HEK293 (cell line): ENCODE measurements around the gene KCNIP4.

ENCODE experiments used
- CTCF ChIA-PET: fragments of 350-600 bp; formaldehyde crosslinking; extraction: SDS; loops from one replicate; lab custom pipeline; 2021; ENCODE audit warnings: antibody characterized with exemption; lab: Yijun Ruan, JAX
- POLR2A ChIA-PET: fragments of 300-600 bp; formaldehyde crosslinking; extraction: SDS; loops from one replicate; lab custom pipeline; 2020; ENCODE audit warnings: antibody characterized with exemption, inconsistent platforms; lab: Yijun Ruan, JAX
- H3K27ac ChIP-seq: fragments of 200-500 bp; sonication (Bioruptor generic); 2 replicates; pipeline ENCODE4 v1.5.1; 2014; ENCODE audit warnings: low read depth, low read length, control low read depth, inconsistent platforms; ENCODE audit errors: extremely low read depth
- H3K36me3 ChIP-seq, 2 experiments: fragments of 200-500 bp in 1 of 2; sonication (Bioruptor generic) in 1 of 2; 1 replicate in 1 of 2; 2 replicates in 1 of 2; pipeline ENCODE4 v1.5.1; 2014 to 2017; ENCODE audit warnings: inconsistent platforms in 2 of 2, low read length in 2 of 2; ENCODE audit not compliant: control insufficient read depth in 2 of 2, insufficient read depth in 1 of 2
- H3K4me1 ChIP-seq: fragments of 200-500 bp; sonication (Bioruptor generic); 2 replicates; pipeline ENCODE4 v1.5.1; 2014; ENCODE audit warnings: mild to moderate bottlenecking, low read length, inconsistent platforms; ENCODE audit not compliant: control insufficient read depth, insufficient read depth
- H3K4me3 ChIP-seq: 2 replicates; pipeline ENCODE4 v1.5.1; 2011; ENCODE audit warnings: low read depth, mild to moderate bottlenecking, control low read depth, low read length, moderate library complexity
- H3K9me3 ChIP-seq: fragments of 200-500 bp; sonication (Bioruptor generic); 2 replicates; pipeline ENCODE4 v1.5.1; 2014; ENCODE audit warnings: low read depth, low read length, inconsistent platforms; ENCODE audit not compliant: control insufficient read depth, insufficient read depth
- FEZF1 ChIP-seq: fragments of 450-650 bp; formaldehyde crosslinking; IDR thresholded peaks from 2 replicates; pipeline ENCODE4 v1.5.1; 2016; ENCODE audit warnings: missing biosample characterization, missing genetic modification characterization
- GLIS2 ChIP-seq: fragments of 450-650 bp; formaldehyde crosslinking; IDR thresholded peaks from 2 replicates; pipeline ENCODE4 v1.5.1; 2016; ENCODE audit warnings: missing biosample characterization, missing genetic modification characterization
- MYNN ChIP-seq: fragments of 450-650 bp; formaldehyde crosslinking; IDR thresholded peaks from 2 replicates; pipeline ENCODE4 v1.5.1; 2016; ENCODE audit warnings: missing biosample characterization, missing genetic modification characterization, borderline replicate concordance
- MZF1 ChIP-seq: fragments of 450-650 bp; formaldehyde crosslinking; IDR thresholded peaks from 2 replicates; pipeline ENCODE4 v1.5.1; 2017; ENCODE audit warnings: missing biosample characterization, missing genetic modification characterization, borderline replicate concordance
- RBAK ChIP-seq: fragments of 450-650 bp; formaldehyde crosslinking; IDR thresholded peaks from 2 replicates; pipeline ENCODE4 v1.5.1; 2016; ENCODE audit warnings: missing biosample characterization, missing genetic modification characterization
- REST ChIP-seq: fragments of 450-650 bp; formaldehyde crosslinking; IDR thresholded peaks from 2 replicates; pipeline ENCODE4 v1.5.1; 2016; ENCODE audit warnings: missing biosample characterization, missing genetic modification characterization
- WT1 ChIP-seq: fragments of 450-650 bp; formaldehyde crosslinking; IDR thresholded peaks from 2 replicates; pipeline ENCODE4 v1.5.1; 2016; ENCODE audit warnings: missing biosample characterization, missing genetic modification characterization
- ZIC2 ChIP-seq: fragments of 450-650 bp; formaldehyde crosslinking; IDR thresholded peaks from 2 replicates; pipeline ENCODE4 v1.5.1; 2016; ENCODE audit warnings: missing biosample characterization, missing genetic modification characterization
- ZNF140 ChIP-seq: fragments of 450-650 bp; formaldehyde crosslinking; IDR thresholded peaks from 2 replicates; pipeline ENCODE4 v1.5.1; 2016; ENCODE audit warnings: missing biosample characterization, missing genetic modification characterization
- ZNF155 ChIP-seq: fragments of 450-650 bp; formaldehyde crosslinking; IDR thresholded peaks from 2 replicates; pipeline ENCODE4 v1.5.1; 2016; ENCODE audit warnings: missing biosample characterization, missing genetic modification characterization
- ZNF223 ChIP-seq: fragments of 450-650 bp; formaldehyde crosslinking; IDR thresholded peaks from 2 replicates; pipeline ENCODE4 v1.5.1; 2016; ENCODE audit warnings: missing biosample characterization, missing genetic modification characterization
- ZNF280C ChIP-seq: fragments of 450-650 bp; formaldehyde crosslinking; IDR thresholded peaks from 2 replicates; pipeline ENCODE4 v1.5.1; 2016; ENCODE audit warnings: missing biosample characterization, missing genetic modification characterization
- ZNF423 ChIP-seq: fragments of 450-650 bp; formaldehyde crosslinking; IDR thresholded peaks from 2 replicates; pipeline ENCODE4 v1.5.1; 2016; ENCODE audit warnings: missing biosample characterization, missing genetic modification characterization
- ZNF449 ChIP-seq: fragments of 450-650 bp; formaldehyde crosslinking; IDR thresholded peaks from 2 replicates; pipeline ENCODE4 v1.5.1; 2017; ENCODE audit warnings: missing biosample characterization, mild to moderate bottlenecking, missing genetic modification characterization, moderate library complexity
- ZNF513 ChIP-seq: fragments of 450-650 bp; IDR thresholded peaks from 2 replicates; pipeline ENCODE4 v1.5.1; 2018; ENCODE audit warnings: missing biosample characterization, missing genetic modification characterization
- ZNF518A ChIP-seq: fragments of 450-650 bp; formaldehyde crosslinking; conservative IDR thresholded peaks from 2 replicates; pipeline ENCODE4 v1.5.1; 2016; ENCODE audit warnings: low read depth, missing biosample characterization, missing genetic modification characterization
- ZNF560 ChIP-seq: fragments of 450-650 bp; formaldehyde crosslinking; IDR thresholded peaks from 2 replicates; pipeline ENCODE4 v1.5.1; 2017; ENCODE audit warnings: missing biosample characterization, missing genetic modification characterization, borderline replicate concordance
- ZSCAN16 ChIP-seq: fragments of 450-650 bp; formaldehyde crosslinking; IDR thresholded peaks from 2 replicates; pipeline ENCODE4 v1.5.1; 2016; ENCODE audit warnings: missing biosample characterization, missing genetic modification characterization

KCNIP4 gene

GRCh38 chr4:21726255-21726815 is 222.2 kb downstream of the KCNIP4 start (continued):
- no peak for TF ChIP-seq REST (tag by site-specific recombination)

- TF ChIP-seq ZNF140 (tag by site-specific recombination): no peak
- no peak for TF ChIP-seq ZNF449
- no peak for TF ChIP-seq MYNN (tag by site-specific recombination)
- TF ChIP-seq ZNF155 (tag by site-specific recombination): no peak
- no peak for TF ChIP-seq ZSCAN16 (tag by site-specific recombination)
- TF ChIP-seq MZF1 (tag by site-specific recombination): no peak
- no peak for TF ChIP-seq GLIS2 (tag by site-specific recombination)
- TF ChIP-seq ZNF513 (tag by site-specific recombination): no peak
- no peak for TF ChIP-seq ZIC2
- TF ChIP-seq ZNF280C (tag by site-specific recombination): no peak
- TF ChIP-seq WT1 (tag by site-specific recombination): no peak
- TF ChIP-seq, all 188 proteins: peak for 0
- ChIA-PET CTCF (no interaction called here), POLR2A (no interaction called here)
- Histone ChIP-seq H3K4me3 (no peak overlapping the region), H3K36me3 (no peaks in the 10 kb centered on the region), H3K9me3 (no peaks in the 10 kb centered on the region), H3K27ac (no peak overlapping the region), H3K4me1 (no peaks in the 10 kb centered on the region)
Observed at GRCh38 chr4:21722157-21722839, 226.3 kb downstream of the KCNIP4 start.

GRCh38 chr4:21716531-21716930 is 232.0 kb downstream of the KCNIP4 start:
- no peaks in the 10 kb centered on the region for H3K9me3 ChIP-seq
- ChIA-PET CTCF (no interaction called here), POLR2A (no interaction called here)
- H3K4me1 ChIP-seq: no peaks in the 10 kb centered on the region
- no peak overlapping the region for H3K4me3 ChIP-seq
- H3K36me3 ChIP-seq: no peaks in the 10 kb centered on the region
- H3K27ac ChIP-seq: no peak overlapping the region
- TF ChIP-seq FEZF1 (tag by site-specific recombination) (no peak), RBAK (tag by site-specific recombination) (no peak), ZNF223 (tag by site-specific recombination) (no peak), ZNF560 (tag by site-specific recombination) (no peak), ZNF423 (tag by site-specific recombination) (no peak), ZNF518A (no peak), WT1 (tag by site-specific recombination) (no peak)
